NCI-H1105 (cell line): ENCODE data around the gene GLIS1.

Experiments used
- DNase-seq: peaks from one replicate; lab custom pipeline; 2025; lab: John Stamatoyannopoulos, UW

GLIS1 gene

DNA sequence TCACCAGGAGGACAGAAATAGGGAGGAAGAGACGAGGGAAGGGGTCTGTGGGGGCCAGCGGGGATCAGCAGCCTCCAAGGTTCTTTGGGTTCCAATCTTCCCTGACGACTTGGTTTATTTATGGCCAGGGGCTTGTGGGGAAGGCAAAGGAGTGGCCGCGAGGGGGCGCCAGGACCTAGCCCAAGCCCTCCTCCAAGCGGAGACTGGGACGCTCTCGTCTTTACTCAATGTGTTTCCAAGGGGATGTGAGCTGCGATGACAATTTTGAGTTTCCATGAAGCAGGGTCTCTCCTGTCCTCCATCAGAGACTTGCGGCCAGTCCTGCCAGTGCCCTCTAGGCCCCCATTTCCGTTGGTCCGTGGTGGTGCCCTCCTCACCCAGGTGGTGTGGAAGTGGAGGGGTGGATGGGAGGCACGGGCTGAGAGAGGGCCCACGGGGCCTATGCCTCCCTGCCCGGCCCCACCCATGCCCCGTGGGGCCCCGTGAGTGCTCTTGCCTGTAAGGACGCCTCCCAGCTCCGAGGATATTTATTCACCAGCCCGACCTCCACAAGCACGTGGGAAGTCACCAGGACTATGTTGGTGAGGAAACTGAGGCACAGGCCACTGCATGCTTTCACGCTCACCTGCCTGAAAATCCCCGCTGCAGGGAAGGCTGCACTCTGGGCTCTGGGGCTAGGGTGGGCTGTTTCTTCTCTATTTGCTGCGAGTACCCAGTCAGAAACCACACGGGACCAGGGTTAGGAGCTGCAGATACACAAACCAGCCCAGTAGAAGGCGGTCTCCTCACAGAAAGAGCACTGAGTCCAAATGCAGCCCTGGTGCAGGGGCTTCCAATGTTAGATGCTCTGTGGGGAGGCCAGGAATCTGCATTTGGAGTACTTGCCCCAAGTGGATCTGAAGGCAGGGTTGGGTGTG, 253.2 kb downstream of the GLIS1 start:
- peak; percentile 85 for DNase-seq

GRCh38 chr1:53484705-53485477, 254.1 kb downstream of the GLIS1 start:
- no peak for DNase-seq

DNA sequence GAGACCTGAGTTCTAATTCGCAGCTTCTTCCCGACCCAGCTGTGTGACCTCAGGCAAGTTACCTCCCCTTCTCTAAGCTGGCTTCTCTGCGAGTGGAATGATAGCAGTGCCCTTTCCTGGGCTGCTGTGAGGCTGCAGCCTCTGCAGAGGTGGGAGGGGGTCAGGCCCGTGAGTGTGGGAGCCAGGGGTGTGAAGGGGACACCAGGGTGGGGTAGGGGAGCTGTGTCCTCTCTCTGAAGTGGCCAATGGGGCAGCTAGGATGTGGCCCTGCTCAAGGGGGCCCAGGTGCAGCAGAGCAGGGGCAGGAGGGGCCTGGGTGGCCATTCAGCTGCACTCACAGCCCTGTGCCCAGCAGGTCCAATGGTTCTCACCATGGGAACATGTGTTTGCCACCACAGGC, 255.3 kb downstream of the GLIS1 start:
- DNase-seq = no peak

DNA sequence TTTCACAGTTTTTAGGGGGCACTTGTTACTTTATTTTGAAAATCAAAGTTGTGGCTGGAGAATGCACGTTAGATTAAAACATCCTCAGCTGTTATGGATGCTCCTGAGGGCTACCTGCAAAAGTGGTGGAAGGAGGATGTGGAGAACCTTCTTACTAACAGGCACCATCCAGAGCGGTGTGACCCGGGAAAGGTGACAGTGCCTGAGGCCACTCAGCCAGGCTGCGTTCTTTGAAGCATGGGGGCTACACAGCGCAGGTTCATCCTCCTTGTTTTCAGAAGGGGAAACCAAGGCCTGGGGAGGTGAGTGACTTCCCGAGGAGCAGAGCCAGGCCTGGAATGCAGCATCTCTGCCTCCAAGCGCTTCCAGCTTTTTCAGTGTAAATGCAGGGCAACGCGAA, 255.8 kb downstream of the GLIS1 start:
- no peak for DNase-seq

- no peak for DNase-seq
Observed at GRCh38 chr1:53482441-53483153, 256.4 kb downstream of the GLIS1 start.

GRCh38 chr1:53481456-53481855, 257.5 kb downstream of the GLIS1 start:
- DNase-seq = no peak

- no peak for DNase-seq
Observed at GRCh38 chr1:53480678-53481077, 258.3 kb downstream of the GLIS1 start.

- no peak for DNase-seq
Observed at GRCh38 chr1:53478502-53478818, 260.5 kb downstream of the GLIS1 start.

DNA sequence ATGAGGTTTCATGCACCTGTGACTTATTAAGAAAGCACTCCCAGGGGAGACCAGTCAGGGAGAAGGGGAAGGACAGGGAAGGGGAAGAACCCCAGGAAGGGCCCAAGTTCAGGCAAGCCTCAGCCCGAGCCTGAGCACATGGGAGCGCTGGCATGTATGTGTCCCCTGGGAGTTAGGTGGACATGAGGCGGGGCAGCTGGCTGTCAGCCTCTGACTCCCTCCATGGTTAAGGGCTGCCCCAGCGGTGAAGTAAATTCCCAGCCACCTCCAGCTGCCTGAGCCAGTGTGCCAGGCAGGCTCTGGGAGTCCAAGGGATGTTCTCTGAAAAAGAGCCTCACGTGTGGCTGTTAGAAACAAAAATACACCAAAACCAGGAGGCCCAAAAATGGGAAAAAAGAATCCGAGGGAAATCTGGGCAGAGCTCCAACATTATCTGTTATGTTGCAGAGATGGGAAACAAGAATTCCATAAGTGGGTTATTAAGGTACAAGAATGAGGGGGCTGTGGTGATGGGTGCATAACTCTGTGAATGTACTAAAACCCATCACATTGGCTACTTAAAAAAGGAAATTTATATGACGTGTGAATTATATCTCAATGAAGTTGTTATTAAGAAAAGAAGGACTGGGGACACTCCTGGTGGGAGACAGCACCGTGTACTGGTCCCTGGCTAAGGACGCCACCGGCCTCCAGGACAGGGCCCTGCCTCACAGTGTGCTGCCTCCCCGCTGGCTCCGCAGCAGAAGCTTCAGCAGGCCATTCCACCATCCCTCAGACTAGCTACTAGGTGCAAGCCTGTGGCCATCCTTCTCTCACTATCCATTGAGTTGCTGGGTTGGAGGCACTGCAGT, 261.1 kb downstream of the GLIS1 start:
- DNase-seq = no peak

DNA sequence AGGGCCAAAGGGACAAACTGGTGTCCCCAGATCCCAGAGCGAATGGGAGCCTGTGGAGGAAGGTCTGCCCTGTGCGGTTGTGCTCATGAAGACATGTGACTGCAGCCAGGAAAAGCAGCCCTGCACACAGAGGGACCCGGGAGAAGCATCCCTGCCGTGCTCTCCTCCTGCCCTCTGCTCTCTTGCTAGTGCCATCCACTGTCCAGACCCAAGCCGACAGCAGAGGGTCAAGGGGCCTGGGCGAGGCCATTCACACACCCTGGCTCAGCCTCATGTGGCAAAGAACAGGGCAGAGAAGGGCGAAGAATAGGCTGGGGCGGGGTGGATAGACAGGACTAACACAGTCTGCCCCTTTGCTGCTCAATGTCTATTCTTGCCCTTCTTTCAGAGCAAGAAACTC, 262.4 kb downstream of the GLIS1 start:
- DNase-seq = no peak

DNA sequence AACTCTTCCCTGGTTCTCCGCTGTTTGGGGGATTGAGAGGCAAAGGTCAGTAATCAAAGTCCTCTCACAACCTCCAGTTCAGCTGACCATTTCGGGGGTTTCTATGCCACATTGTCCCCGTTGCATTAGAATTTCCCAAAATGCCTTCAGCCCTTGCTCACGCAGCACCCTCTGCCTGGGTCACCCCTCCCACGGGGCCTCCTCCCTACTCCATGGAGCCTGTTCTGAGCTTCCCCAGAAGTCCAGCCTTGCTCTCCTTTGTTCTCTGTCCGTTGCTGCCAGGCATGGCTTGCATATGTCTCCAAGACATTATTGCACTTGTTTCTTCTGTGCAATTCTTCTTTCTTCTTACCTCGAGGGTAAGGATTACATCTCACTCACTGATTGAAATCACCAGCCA, 263.3 kb downstream of the GLIS1 start:
- no peak for DNase-seq

- DNase-seq = no peak
Observed at GRCh38 chr1:53473463-53473862, 265.5 kb downstream of the GLIS1 start.

- no peak for DNase-seq
Observed at GRCh38 chr1:53471000-53471399, 268.0 kb downstream of the GLIS1 start.

DNA sequence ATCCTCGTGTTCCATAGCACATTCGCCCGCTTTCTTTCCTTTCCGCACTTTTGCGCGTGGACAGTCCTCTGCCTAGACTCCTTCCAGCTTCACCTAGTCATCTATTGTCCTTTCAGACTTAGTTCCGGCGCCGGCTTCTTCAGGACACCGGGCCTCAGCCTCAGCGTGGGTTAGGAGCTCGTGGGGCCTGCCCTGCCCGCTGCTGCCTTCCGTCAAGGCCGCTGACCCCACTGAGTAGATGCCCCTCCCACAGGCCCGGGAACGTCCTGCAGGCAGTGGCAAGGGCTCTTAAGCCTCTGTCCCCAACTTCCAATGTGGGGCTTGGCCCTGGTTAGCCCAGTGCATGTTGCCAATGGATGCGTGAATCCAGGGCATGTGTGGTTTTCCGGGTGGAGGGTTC, 268.4 kb downstream of the GLIS1 start:
- no peak for DNase-seq

- no peak for DNase-seq
Observed at GRCh38 chr1:53470155-53470554, 268.8 kb downstream of the GLIS1 start.

DNA sequence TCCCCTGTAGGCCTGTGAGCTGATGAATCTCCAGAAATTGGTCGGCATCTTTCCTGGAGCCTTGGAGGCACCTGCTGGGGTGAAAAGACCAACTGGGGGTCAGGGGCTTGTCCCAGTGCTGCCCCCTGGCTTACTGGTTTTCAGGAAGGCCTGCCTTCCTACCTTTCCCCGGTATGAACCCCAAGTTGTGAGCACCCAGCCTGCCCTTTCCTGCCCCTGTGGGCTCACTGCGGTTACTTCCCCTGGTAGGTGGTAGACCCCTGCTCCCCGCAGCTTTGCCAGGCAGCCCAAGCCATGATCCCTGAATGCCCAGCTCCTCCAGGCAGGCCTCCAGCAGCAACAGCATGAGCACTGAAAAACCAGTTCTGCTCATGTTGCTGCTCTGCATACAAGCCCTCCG, 269.6 kb downstream of the GLIS1 start:
- no peak for DNase-seq

- no peak for DNase-seq
Observed at GRCh38 chr1:53468374-53468773, 270.6 kb downstream of the GLIS1 start.

DNA sequence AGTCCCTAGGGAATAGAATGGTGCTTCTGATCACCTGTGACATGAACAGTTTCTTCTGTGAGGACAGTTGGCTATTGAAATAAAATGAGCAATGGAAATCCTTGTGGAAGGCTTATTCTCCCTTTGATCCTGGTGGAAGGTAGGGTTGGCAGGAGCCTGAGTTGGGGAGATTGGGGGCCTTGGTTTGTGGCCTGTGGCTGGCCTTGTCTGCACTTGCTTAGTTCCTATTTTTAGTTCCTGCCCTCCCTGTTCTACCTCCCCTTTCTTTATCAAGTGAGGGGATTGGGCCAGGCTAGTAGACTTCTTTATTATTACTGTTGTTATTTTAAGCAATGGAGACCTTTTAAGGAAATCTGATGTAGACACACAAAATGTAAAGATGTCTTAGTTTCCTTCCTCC, 271.6 kb downstream of the GLIS1 start:
- no peak for DNase-seq

DNA sequence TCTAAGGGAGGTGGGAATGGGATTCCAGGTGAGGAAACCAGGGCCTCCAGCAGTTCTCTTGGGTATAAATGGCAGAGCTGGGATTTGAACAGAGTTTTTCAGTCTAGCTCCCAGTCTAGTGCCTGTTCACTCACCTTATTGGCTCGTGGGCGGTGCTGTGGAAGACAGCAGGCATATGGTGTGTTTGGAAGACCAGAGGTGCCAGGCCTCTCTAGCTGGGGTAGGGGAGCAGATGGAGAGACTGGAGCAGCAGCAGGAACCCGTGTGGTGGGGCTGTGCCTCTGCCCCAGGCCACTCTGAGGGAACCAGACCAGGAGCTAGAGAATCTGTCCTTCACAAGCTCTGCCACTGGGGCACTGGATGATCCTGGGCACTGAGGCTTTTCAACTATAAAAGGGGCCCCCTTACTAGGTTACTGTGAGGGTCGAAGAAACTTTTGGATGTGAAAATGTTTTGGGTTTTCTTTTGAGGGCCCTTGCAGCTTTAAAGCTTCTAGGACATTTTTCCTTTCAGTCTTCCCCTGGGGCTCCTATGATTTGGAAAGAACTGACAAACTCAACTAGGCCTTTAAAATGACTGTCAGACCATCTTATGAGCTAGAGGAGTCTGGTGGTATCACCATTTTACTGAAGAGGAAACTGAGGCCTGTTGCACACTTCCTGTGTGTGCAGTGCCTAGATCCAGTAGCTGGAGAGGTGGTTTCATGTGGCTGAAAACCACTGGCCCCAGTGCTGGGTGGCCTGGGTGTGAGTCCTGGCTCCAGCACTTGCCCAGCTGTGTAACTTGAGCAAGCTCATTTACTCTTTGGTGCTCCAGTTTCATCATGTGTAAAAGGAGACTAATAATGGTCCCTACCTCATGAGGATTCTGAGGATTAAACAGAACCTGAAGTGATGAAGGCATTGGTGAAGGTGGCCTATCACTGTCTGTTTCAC, 273.7 kb downstream of the GLIS1 start:
- no peak for DNase-seq

DNA sequence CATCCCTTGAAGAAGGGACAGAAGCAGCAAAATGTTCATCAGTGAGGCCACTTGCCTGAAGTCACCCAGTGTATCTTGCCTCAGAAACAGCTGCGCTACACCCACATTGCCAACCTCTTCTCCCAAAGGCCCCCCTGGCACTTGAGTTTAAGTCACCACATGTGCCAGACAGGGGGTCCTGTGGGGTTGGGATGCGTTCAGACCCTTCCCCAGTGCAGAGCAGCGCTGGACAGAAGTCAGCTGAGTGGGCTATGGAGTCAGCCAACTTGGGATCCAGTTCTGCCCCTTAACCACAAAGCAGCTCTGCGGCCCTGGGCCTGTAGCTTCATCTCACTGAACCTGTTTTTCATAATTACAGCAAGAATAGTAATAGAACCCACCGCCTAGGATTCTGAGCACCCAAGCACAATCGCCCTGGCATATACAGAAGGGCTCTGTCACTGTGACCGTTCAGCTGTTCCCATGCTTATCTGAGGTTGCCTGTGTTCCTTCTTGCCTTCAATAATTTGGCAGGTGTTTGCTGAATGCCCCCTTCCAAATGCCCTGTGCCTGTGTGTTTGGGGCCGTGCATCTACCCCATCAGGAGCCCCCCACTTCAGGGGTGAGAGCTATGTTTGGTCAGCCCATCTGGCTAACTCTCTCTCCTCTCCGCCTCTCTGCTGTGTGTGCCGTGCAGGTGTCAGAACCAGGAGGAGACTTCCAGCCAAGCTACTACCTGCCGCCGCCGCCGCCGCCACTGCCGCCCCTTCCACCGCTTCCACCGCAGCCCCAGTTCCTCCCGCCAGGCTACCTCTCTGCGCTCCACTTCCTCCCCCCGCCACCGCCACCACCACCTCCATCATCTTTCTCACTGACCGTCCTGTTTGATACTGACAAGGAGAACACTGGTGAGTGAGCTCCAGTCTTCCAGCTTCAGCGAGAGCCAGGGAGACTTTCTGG, 274.7 kb downstream of the GLIS1 start:
- DNase-seq = no peak
